Thoracic aorta (tissue), 2 donors: ENCODE data around the gene ZNF829. TPM values are rescaled to one million over a fixed set of nuclear protein-coding genes. Genes with fewer than 3 reads are reported as not detected.
A peak's percentile ranks its signal among the peaks of the same experiment; 100 is the strongest.

Experiments used
- ATAC-seq: fragments of 150-250 bp; one replicate; pipeline ENCODE4 v1.8.0; 2017; ENCODE audit warnings: low read depth; ENCODE audit not compliant: insufficient number of reproducible peaks, low FRiP score
- DNase-seq: peaks from one replicate; pipeline ENCODE4 v3.0.0-alpha.2; 2020; ENCODE audit warnings: low spot score
- H3K27ac ChIP-seq, 2 donors: fragments of 200-600 bp; sonication (generic); 1 replicate in 1 of 2; 2 replicates in 1 of 2; pipeline ENCODE4 v1.5.1; 2016; ENCODE audit warnings: mild to moderate bottlenecking in 2 of 2, moderate library complexity in 2 of 2
- H3K27me3 ChIP-seq: fragments of 200-600 bp; sonication (generic); replicated peaks from 2 replicates; pipeline ENCODE4 v1.6.0; 2016; ENCODE audit warnings: mild to moderate bottlenecking; ENCODE audit not compliant: insufficient read depth
- H3K36me3 ChIP-seq: fragments of 200-600 bp; sonication (generic); one replicate; pipeline ENCODE4 v1.5.1; 2016
- H3K4me1 ChIP-seq, 2 donors: fragments of 200-600 bp; sonication (generic); 1 replicate in 1 of 2; 2 replicates in 1 of 2; pipeline versions ENCODE4 v1.5.1 to v1.6.0; 2016; ENCODE audit warnings: low read depth in 2 of 2, mild to moderate bottlenecking in 1 of 2; ENCODE audit not compliant: control insufficient read depth in 1 of 2
- H3K4me3 ChIP-seq: fragments of 200-600 bp; sonication (generic); 2 replicates; pipeline ENCODE4 v1.5.1; 2016; ENCODE audit warnings: mild to moderate bottlenecking
- H3K9me3 ChIP-seq: fragments of 200-600 bp; sonication (generic); 2 replicates; pipeline ENCODE4 v1.5.1; 2016
- CTCF ChIP-seq: fragments of 200-600 bp; sonication (generic); IDR thresholded peaks from one replicate; pipeline ENCODE4 v1.5.1; 2019; ENCODE audit warnings: antibody characterized with exemption
- total RNA-seq, 2 donors: library from RNA; depleted of rRNA; stranded (reverse); fragments of >200 nt; gene quantifications; one replicate each; pipeline versions ENCODE4 v1.1.0 to v1.2.3, GENCODE V29; 2016

ZNF829 gene
- 1 to 10 TPM; 1.2 to 2.7 TPM for total RNA-seq

- TF ChIP-seq CTCF = peak; percentile 55
- Histone ChIP-seq H3K27me3 (no peaks in the 10 kb centered on the region), H3K27ac (peak within 1 kb of the TSS; percentile 94), H3K4me1 (peaks cover 7 to 9% of the 10 kb centered on the region in 2 donors), H3K9me3 (no peaks in the 10 kb centered on the region), H3K4me3 (peak within 1 kb of the TSS; percentile 93), H3K36me3 (peaks cover 16% of the 10 kb centered on the region)
- DNase-seq (peak; percentile 67), ATAC-seq (peak; percentile 83)
These were observed at the start of gene ZNF829, which contains the start of gene ZNF568 for GRCh38 chr19:36915992-36916830. Gene ZNF829 (minus strand): TSS chr19:36916291. CDS start chr19:36915167, 1,124 bp downstream. Gene ZNF568 (plus strand): TSS chr19:36916332. CDS start chr19:36922771, 6,439 bp downstream.

GRCh38 chr19:36963280-36963679 is 47.2 kb upstream of the ZNF829 start:
- no peak for DNase-seq
- TF ChIP-seq CTCF = no peak
- H3K4me1 ChIP-seq = no peaks in the 10 kb centered on the region
- H3K4me3 ChIP-seq = no peak overlapping the region
- peaks cover 26% of the 10 kb centered on the region for H3K9me3 ChIP-seq
- no peaks in the 10 kb centered on the region for H3K27me3 ChIP-seq
- no peak for ATAC-seq
- H3K36me3 ChIP-seq = no peaks in the 10 kb centered on the region
- H3K27ac ChIP-seq = no peak overlapping the region

GRCh38 chr19:36962346-36962745 is 46.3 kb upstream of the ZNF829 start:
- Histone ChIP-seq H3K27me3 (no peaks in the 10 kb centered on the region), H3K4me3 (no peak overlapping the region), H3K27ac (no peak overlapping the region), H3K36me3 (no peaks in the 10 kb centered on the region), H3K4me1 (no peaks in the 10 kb centered on the region), H3K9me3 (peaks cover 29% of the 10 kb centered on the region)
- ATAC-seq (no peak), DNase-seq (no peak)
- no peak for TF ChIP-seq CTCF

- Histone ChIP-seq H3K4me1 (no peaks in the 10 kb centered on the region), H3K27ac (no peak overlapping the region), H3K36me3 (peaks cover 53% of the 10 kb centered on the region), H3K9me3 (peaks cover 92% of the 10 kb centered on the region), H3K4me3 (no peak overlapping the region), H3K27me3 (no peaks in the 10 kb centered on the region)
- DNase-seq = no peak
- no peak for TF ChIP-seq CTCF
- no peak for ATAC-seq
These were observed 34.4 kb upstream of the ZNF829 start for GRCh38 chr19:36950335-36951119.

- Histone ChIP-seq H3K36me3 (peaks cover 76% of the 10 kb centered on the region), H3K9me3 (peaks cover 46% of the 10 kb centered on the region), H3K4me3 (no peak overlapping the region), H3K27me3 (no peaks in the 10 kb centered on the region), H3K4me1 (no peaks in the 10 kb centered on the region), H3K27ac (no peak overlapping the region)
- no peak for ATAC-seq
- TF ChIP-seq CTCF = no peak
- DNase-seq = no peak
These were observed 23.1 kb upstream of the ZNF829 start for GRCh38 chr19:36939153-36939552.
